Osteocyte (in vitro differentiated cells): ENCODE measurements around the gene TXNRD2. TPM values are rescaled to one million over a fixed set of nuclear protein-coding genes. Genes with fewer than 3 reads are reported as not detected.
A peak's percentile ranks its signal among the peaks of the same experiment; 100 is the strongest.

Experiments used
- DNase-seq: peaks from one replicate; pipeline ENCODE4 v3.0.0; 2021; ENCODE audit warnings: mixed read lengths; ENCODE audit not compliant: unreplicated experiment; ENCODE audit errors: extremely low spot score
- H3K27ac Mint-ChIP-seq: one replicate; pipeline ENCODE4 v1.8.0; 2021; ENCODE audit warnings: mild to moderate bottlenecking, mixed read lengths; ENCODE audit not compliant: unreplicated experiment
- H3K27me3 Mint-ChIP-seq: one replicate; pipeline ENCODE4 v1.8.0; 2021; ENCODE audit warnings: mixed read lengths; ENCODE audit not compliant: unreplicated experiment
- H3K36me3 Mint-ChIP-seq: one replicate; pipeline ENCODE4 v1.8.0; 2021; ENCODE audit warnings: mixed read lengths; ENCODE audit not compliant: unreplicated experiment
- H3K4me1 Mint-ChIP-seq: one replicate; pipeline ENCODE4 v1.8.0; 2021; ENCODE audit warnings: mixed read lengths; ENCODE audit not compliant: unreplicated experiment
- H3K4me3 Mint-ChIP-seq: one replicate; pipeline ENCODE4 v1.8.0; 2021; ENCODE audit warnings: mild to moderate bottlenecking, moderate library complexity, mixed read lengths; ENCODE audit not compliant: unreplicated experiment
- H3K9me3 Mint-ChIP-seq: one replicate; pipeline ENCODE4 v1.8.0; 2021; ENCODE audit warnings: mixed read lengths; ENCODE audit not compliant: unreplicated experiment
- CTCF ChIP-seq: fragments of 200-600 bp; sonication (generic); IDR thresholded peaks from 2 replicates; pipeline ENCODE4 v1.5.0; 2021; ENCODE audit warnings: antibody characterized with exemption, mild to moderate bottlenecking, moderate library complexity
- total RNA-seq: library from RNA; stranded (reverse); gene quantifications from 2 replicates; pipeline ENCODE4 v1.2.1, GENCODE V29; 2021

TXNRD2 gene
- total RNA-seq, 1 donor from 2014 or later: 12.6 TPM

GRCh38 chr22:19887256-19887985 lies 54.2 kb downstream of the TXNRD2 start:
- no peaks in the 10 kb centered on the region for H3K36me3 Mint-ChIP-seq
- no peaks in the 10 kb centered on the region for H3K27me3 Mint-ChIP-seq
- H3K27ac Mint-ChIP-seq: no peak overlapping the region
- peaks cover 39% of the 10 kb centered on the region for H3K4me1 Mint-ChIP-seq
- H3K4me3 Mint-ChIP-seq: no peak overlapping the region
- DNase-seq: no peak
- H3K9me3 Mint-ChIP-seq: no peaks in the 10 kb centered on the region
- TF ChIP-seq CTCF: no peak

GRCh38 chr22:19886605-19887255 lies 54.9 kb downstream of the TXNRD2 start:
- DNase-seq: no peak
- peaks cover 39% of the 10 kb centered on the region for H3K4me1 Mint-ChIP-seq
- no peak overlapping the region for H3K27ac Mint-ChIP-seq

GRCh38 chr22:19885841-19886592 lies 55.6 kb downstream of the TXNRD2 start:
- peaks cover 39% of the 10 kb centered on the region for H3K4me1 Mint-ChIP-seq
- no peak for TF ChIP-seq CTCF
- peak overlapping the region; percentile 41 for H3K27ac Mint-ChIP-seq
- DNase-seq: no peak
- H3K36me3 Mint-ChIP-seq: no peaks in the 10 kb centered on the region
- H3K9me3 Mint-ChIP-seq: no peaks in the 10 kb centered on the region
- H3K4me3 Mint-ChIP-seq: no peak overlapping the region
- H3K27me3 Mint-ChIP-seq: no peaks in the 10 kb centered on the region

More at GRCh38 chr22:19886605-19887255, 54.9 kb downstream of the TXNRD2 start:
- Mint-ChIP-seq H3K9me3 (no peaks in the 10 kb centered on the region), H3K4me3 (no peak overlapping the region), H3K27me3 (no peaks in the 10 kb centered on the region), H3K36me3 (no peaks in the 10 kb centered on the region)
- TF ChIP-seq CTCF: no peak

GRCh38 chr22:19884954-19885751 lies 56.5 kb downstream of the TXNRD2 start:
- TF ChIP-seq CTCF: no peak
- Mint-ChIP-seq H3K4me1 (peaks cover 43% of the 10 kb centered on the region), H3K4me3 (no peak overlapping the region), H3K27me3 (no peaks in the 10 kb centered on the region), H3K36me3 (no peaks in the 10 kb centered on the region), H3K27ac (peak overlapping the region; percentile 17), H3K9me3 (no peaks in the 10 kb centered on the region)
- no peak for DNase-seq
